Omental fat pad (tissue), 4 donors: ENCODE data around the gene POPDC2. TPM values are rescaled to one million over a fixed set of nuclear protein-coding genes. Genes with fewer than 3 reads are reported as not detected.

ENCODE experiments used
- ATAC-seq: fragments of 150-250 bp; one replicate; pipeline ENCODE4 v1.9.1; 2016; ENCODE audit warnings: mild to moderate bottlenecking, moderate library complexity; ENCODE audit not compliant: low FRiP score
- DNase-seq: peaks from one replicate; pipeline ENCODE4 v3.0.0-alpha.2; 2019; ENCODE audit warnings: low spot score
- total RNA-seq, 4 donors: library from RNA; depleted of rRNA; stranded (reverse); fragments of >200 nt; gene quantifications; one replicate each; pipeline ENCODE4 v1.1.0, GENCODE V29; 2016
- TF ChIP-seq, protein P1 (sequence below), 3 donors: fragments of 450-650 bp; IDR thresholded peaks; one replicate each; pipeline ENCODE4 v1.5.1; 2016 to 2017; ENCODE audit warnings: antibody characterized with exemption in 3 of 3, mild to moderate bottlenecking in 3 of 3, moderate library complexity in 2 of 3

The POPDC2 gene
- total RNA-seq, 4 donors from 2014 or later: 1.3 to 7.1 (median 1.9) TPM

DNA sequence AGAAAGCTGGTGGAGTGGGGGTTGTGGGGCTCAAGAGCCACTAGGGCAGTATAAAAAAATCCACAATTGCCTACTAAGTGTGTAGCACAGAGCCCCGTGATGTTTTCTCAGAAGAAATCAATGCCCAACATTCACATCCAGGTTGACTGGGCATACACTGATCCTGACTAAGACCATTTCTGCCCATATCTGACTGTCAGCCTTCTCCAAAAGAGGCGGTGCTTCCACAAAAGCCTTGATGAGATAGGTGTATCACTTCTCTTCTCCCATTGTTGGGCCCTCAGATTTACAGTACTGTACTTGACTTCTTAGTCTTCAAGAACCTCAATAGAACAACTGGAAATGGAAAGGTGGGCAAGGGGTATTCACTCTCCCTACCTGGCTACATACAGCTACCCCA, 1.4 kb downstream of the POPDC2 start:
- TF ChIP-seq, protein P1, sequence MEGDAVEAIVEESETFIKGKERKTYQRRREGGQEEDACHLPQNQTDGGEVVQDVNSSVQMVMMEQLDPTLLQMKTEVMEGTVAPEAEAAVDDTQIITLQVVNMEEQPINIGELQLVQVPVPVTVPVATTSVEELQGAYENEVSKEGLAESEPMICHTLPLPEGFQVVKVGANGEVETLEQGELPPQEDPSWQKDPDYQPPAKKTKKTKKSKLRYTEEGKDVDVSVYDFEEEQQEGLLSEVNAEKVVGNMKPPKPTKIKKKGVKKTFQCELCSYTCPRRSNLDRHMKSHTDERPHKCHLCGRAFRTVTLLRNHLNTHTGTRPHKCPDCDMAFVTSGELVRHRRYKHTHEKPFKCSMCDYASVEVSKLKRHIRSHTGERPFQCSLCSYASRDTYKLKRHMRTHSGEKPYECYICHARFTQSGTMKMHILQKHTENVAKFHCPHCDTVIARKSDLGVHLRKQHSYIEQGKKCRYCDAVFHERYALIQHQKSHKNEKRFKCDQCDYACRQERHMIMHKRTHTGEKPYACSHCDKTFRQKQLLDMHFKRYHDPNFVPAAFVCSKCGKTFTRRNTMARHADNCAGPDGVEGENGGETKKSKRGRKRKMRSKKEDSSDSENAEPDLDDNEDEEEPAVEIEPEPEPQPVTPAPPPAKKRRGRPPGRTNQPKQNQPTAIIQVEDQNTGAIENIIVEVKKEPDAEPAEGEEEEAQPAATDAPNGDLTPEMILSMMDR (IDR thresholded peaks at IDR 0.05): no peak
- no peak for DNase-seq
- ATAC-seq: no peak

DNA sequence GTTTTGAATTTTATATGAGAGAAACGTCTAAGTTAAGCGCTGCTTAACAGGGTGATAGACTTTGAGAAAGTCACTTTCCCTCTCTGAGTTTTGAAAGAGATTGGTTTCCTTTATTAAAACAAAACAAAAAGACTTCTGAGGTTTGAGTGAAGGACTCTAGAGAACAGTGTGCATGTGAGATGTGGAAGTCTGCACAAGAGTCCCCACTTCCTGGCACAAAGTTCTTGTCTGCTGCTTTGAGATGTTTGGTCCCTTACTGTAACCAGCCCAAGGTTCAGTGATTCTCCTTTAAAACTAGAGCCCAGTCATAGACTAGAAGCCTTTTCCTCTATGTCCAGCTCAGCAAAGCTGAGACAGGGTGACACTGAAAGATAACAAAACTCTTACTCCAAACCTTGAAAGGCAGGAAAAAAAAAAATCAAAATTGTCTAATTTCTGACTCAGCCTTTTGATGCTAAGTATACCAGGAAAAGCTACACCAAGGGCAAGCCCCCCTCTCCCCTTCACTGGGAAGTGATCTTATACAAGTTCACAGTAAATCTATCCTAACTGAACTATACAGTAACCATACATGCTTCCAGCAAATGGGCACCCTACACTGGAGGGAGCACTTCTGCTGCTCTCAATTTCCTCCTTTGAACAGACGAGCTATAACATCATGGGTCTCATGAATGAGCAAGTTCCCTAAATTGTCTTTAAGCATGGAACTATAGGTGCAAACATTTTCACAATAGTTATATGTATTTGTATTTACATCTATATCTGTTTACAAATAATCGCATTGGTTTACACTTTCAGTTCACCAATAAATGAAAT, 2.3 kb downstream of the POPDC2 start:
- TF ChIP-seq, protein P1 (IDR thresholded peaks at IDR 0.05): no peak
- no peak for ATAC-seq

DNA sequence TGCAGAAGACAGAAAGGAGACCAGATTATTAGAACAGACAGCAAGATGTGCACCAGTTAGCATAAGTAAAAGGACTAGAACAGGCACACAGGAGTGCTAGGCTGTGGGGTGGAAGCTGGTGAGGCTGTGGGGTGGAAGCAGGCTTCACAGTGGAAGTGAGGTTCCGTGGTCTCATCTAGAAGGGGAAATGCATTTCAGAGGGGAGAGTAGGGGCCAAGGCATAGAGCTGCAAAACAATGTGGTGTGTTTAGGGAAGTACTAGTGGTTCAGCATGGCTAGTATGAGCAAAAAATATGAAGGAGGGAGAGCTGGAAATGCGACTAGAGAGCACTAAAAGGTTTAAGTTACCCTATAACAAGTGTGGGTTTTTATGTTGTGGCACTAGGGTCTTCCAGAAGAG, 6.5 kb downstream of the POPDC2 start:
- ATAC-seq (no peak), DNase-seq (no peak)
- TF ChIP-seq, protein P1 (IDR thresholded peaks at IDR 0.05): no peak

More for the DNA sequence above, 2.3 kb downstream of the POPDC2 start:
- no peak for DNase-seq

DNA sequence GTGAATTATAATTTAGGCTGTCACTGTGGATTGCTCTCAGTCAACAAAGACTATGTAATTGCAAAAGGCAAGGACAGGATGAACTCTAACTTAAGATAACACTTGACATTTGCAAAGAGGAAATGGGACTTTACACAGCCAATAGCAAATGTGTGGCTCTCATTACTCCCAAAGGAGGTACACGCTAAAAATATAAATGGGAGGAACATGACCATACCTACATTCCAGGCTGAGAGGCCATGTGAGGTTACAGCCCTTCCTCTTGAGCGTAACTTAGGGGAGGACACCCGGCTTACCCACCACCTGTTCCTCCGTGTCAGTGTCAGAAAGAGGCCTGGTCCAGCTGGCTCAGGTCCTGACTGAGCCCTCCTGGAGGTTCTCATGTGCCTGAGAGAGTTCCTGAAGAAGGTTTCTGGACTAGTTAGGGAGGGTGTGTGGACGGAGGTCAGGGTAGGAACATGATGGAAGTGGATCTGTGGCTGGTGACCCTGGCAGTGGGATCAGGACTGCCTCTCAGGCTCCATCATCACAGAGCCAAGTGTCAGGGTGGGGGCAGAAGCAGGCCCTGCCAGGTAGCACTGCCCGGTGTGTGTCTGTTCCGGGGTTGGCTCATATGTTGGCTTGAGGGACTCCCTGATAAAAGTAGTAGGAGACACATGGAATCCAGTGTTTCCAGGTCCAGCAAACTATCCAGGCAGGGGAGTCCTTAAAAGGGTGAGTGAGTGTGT, 7.9 kb downstream of the POPDC2 start:
- ATAC-seq: no peak
- DNase-seq: no peak
- TF ChIP-seq, protein P1 (IDR thresholded peaks at IDR 0.05): no peak

DNA sequence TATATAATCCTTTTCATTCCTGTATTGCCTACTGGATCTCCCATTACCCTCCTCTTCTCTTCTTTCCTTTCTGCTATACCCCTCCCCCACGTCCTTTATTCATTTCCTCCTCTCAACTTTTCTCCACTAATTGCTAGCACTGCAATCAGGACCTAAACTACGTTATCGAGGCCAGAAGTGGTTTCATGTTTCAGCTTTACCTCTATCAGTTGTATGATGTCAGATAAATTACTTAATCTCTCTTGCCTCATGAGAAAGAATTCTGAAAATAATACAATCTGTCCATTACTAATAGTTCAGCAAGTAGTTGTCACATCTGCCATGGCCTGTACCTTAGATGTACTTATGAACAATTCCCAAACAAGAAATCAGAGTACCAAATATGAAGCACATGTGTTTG, 10.6 kb downstream of the POPDC2 start:
- TF ChIP-seq, protein P1 (IDR thresholded peaks at IDR 0.05): no peak
- DNase-seq (no peak), ATAC-seq (no peak)

DNA sequence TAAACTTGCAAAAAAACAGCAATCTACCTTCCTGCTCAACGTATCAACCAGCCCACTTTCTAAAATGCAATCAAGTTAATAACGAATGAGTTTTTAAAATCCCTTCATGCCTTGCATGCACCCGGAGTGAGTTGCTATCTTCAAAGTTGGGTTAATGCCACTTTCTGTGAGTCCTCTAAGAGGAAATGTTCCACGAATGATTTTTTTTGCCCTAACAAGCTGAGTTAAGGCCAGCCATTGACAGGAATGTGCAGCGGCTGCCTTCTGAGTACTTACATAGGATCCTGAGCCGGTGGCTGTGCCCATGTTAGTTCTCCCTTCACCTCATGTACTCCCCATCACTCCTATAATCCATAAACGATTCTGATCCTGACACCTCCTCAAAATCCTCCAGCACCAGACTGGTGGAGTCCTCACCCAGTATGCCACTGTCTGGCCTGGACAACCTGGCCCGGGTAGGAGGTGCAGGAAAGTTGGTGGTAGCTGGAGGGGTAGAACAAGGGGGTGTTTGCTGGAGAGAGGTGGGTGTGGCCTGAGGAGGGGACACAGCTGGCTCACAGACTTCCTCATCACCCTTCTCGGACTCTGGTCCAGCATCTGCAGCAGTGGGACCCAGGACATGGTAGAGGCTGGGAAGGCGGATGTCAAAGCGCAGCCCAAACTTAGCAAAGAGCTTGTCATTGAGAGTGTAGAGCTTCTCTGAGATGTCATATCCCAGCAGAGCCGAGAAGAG, 12.4 kb downstream of the POPDC2 start:
- DNase-seq (no peak), ATAC-seq (no peak)
- TF ChIP-seq, protein P1 (IDR thresholded peaks at IDR 0.05): no peak
